C4-2B (cell line): ENCODE data around the gene RPUSD1.

Experiments
- CTCF ChIP-seq: fragments of 450-650 bp; conservative IDR thresholded peaks from 2 replicates; pipeline ENCODE4 v1.5.1; 2017; ENCODE audit warnings: mild to moderate bottlenecking
- ZFX ChIP-seq: fragments of 450-650 bp; IDR thresholded peaks from 2 replicates; pipeline ENCODE4 v1.6.1; 2017

DNA sequence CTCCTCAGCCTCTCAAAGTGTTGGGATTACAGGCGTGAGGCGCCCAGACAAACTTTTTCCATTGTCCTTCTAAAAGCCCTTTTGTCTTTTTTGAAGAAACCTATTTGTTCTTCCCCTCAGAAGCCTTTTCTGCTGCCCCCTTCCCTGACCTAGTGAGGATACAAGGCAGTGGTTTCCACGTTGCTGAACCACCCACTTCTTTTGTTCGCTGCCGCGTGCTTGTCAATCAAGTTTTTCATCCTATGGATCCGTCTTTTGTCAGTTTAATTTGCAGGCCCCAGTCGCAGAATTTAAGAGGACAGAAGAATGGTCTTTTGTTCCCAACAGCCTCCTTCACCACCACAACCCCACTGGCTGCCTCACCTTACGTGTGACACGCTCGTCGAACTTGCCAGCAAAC lies 32.6 kb upstream of the RPUSD1 start:
- TF ChIP-seq CTCF = no peak
- no peak for TF ChIP-seq ZFX
